ENCODE results near the gene HCN1.

HCN1 gene

DNA sequence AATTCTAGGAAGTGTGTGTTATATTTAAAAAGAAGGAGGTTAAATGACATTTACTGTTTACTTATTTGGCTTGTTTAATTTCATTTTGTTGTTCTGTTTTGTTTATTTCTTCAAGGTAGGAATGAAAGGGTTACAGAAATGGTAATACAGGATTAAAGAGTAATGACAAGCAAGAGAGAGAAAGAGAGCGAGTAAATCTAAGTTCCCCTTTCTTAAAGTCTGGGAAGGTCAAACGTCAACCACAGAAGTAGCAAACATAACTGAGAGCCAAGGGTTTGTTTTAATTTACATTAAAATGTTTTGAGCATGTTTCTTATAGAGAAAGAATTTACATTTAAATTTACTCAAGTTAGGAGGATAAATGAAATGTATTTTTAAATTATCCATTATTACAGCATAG is 18.7 kb downstream of the HCN1 start:
- TF ChIP-seq, protein P1, sequence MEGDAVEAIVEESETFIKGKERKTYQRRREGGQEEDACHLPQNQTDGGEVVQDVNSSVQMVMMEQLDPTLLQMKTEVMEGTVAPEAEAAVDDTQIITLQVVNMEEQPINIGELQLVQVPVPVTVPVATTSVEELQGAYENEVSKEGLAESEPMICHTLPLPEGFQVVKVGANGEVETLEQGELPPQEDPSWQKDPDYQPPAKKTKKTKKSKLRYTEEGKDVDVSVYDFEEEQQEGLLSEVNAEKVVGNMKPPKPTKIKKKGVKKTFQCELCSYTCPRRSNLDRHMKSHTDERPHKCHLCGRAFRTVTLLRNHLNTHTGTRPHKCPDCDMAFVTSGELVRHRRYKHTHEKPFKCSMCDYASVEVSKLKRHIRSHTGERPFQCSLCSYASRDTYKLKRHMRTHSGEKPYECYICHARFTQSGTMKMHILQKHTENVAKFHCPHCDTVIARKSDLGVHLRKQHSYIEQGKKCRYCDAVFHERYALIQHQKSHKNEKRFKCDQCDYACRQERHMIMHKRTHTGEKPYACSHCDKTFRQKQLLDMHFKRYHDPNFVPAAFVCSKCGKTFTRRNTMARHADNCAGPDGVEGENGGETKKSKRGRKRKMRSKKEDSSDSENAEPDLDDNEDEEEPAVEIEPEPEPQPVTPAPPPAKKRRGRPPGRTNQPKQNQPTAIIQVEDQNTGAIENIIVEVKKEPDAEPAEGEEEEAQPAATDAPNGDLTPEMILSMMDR (IDR thresholded peaks at IDR 0.05; ENCODE audit: borderline replicate concordance, insufficient read depth, low read depth, low read length), result no peak
- no peak overlapping the region for H3K4me3 ChIP-seq (ENCODE audit: low read depth, low read length)

DNA sequence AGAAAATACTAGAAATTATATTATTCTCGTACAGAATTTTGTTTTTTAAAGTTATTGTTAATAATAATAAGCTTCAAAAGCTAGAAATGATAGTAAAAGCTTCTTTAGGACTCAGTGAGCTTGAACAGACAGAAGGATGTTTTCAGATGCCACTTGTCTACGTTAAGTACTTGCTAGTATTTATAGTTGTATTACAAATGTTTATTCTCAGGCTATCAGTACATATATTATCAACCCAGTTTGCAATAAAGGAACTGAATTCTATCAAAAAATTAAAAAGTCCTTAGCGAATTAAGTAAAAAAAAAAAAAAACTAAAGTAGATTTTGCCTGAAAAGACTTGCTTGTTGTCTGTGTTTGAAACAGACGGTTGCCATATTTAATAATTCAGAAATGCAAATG is 23.9 kb downstream of the HCN1 start:
- no peak overlapping the region for H3K4me3 ChIP-seq (ENCODE audit: low read depth, low read length)
- TF ChIP-seq, protein P1 (IDR thresholded peaks at IDR 0.05; ENCODE audit: borderline replicate concordance, insufficient read depth, low read depth, low read length), result no peak

DNA sequence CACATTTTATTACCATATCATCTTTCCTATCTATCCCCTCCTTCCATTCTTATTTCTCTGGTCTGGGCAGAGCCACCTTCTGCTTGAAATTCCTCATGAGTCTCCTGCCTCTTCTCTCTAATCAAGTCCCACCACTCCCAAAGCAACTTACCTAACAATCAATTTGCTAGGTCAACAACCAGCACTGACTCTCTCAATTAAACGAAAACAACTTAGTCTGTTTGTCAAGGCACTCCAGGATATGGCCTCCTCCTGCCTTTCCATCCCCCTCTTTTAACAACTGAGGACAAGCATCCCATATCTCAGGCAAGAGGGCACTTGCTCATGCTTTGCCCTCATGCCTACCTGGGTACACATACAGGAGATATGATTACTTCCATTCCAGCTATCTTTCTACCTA is 47.4 kb downstream of the HCN1 start:
- TF ChIP-seq, protein P1 (IDR thresholded peaks at IDR 0.05; ENCODE audit: borderline replicate concordance, insufficient read depth, low read depth, low read length), result no peak

DNA sequence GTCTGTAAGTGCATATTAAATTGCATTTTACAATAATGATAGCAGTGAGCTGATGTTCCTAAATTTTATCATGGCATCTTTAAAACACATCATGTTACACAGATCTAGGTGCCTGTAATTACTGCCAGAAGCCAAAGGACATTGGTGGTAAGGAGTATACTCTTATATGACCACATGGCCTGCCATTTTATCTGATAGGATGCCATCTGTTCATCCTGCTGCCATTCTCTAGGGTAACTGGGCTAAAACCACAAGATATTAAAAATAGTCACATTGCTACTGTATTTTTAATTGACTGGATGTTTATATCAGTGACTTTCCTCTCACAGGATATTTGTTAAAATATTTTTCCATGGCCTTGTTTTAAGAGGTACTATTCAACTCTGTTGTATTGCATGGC is 53.1 kb downstream of the HCN1 start:
- H3K4me3 ChIP-seq (ENCODE audit: low read depth, low read length), result no peak overlapping the region
- TF ChIP-seq, protein P1 (IDR thresholded peaks at IDR 0.05; ENCODE audit: borderline replicate concordance, insufficient read depth, low read depth, low read length), result no peak

More for the DNA sequence above, 47.4 kb downstream of the HCN1 start:
- H3K4me3 ChIP-seq (ENCODE audit: low read depth, low read length), result no peak overlapping the region

DNA sequence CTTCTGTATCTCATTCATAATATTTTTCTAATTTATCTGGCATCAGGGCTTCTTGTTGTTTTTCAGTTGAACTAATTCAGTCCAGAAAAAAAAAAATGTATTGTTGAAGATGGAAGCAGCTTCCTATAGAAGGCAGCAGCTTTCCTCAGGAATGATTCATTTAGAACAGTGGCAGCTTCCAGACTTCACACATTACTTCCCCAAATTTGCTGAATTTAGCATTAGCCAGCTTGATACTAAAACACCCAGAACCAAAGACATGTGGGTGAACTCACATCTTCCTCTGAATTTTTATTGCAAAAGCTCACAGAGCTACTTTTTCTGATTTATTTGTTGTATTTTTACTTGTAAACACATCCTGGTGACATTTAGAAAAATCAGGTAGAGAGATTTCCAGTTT is 53.8 kb downstream of the HCN1 start:
- TF ChIP-seq, protein P1 (IDR thresholded peaks at IDR 0.05; ENCODE audit: borderline replicate concordance, insufficient read depth, low read depth, low read length), result no peak
- no peak overlapping the region for H3K4me3 ChIP-seq (ENCODE audit: low read depth, low read length)

DNA sequence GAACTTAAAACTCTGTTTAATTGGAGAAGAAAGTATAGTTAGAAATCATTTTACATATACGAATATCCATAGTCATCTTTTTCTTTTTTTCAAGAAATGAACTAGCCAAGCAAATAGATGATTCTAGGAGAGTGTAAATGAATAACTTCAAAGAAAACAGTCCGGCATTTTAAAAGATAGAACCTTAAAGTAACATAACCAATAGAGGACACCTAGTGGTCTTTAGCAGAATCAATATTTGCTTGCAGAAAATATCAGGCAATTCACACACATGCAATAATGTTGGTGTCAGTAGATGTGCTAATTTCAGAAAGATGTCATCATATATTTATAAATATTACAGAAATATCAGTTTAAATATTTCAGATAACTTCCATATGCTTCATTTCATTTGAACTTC is 57.1 kb downstream of the HCN1 start:
- no peak overlapping the region for H3K4me3 ChIP-seq (ENCODE audit: low read depth, low read length)
- TF ChIP-seq, protein P1 (IDR thresholded peaks at IDR 0.05; ENCODE audit: borderline replicate concordance, insufficient read depth, low read depth, low read length), result no peak

DNA sequence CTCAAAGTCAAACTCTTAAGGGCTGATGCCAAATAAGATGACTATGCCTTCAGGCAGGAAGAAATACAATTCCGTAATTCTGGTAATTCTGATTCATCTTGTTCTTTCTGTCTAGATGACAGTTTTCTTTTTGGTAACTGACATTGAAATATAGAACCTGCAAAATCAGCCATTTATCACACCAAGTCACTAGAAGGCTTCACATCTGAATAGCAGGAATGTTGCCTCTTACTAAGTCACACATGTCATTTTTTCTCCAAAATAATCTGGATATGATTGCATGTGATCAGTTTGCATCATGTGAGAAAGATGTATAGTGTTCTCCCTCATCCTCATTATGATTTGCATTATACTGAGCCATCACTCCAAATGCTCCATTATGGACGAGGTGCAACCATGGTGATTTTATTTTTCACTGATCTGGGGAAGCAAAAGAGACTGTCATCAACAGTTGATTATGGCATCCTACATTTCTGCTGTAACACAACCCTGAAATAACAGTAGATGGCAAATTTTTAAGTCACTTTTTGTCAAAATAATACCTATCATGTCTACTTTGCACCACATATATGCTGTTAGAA is 69.0 kb downstream of the HCN1 start:
- H3K4me3 ChIP-seq (ENCODE audit: low read depth, low read length), result no peak overlapping the region
- TF ChIP-seq, protein P1 (IDR thresholded peaks at IDR 0.05; ENCODE audit: borderline replicate concordance, insufficient read depth, low read depth, low read length), result no peak
